ENCODE data around the gene POLR1E.
"Not testable (repeated sequence)": the region's sequence is repeated elsewhere in the genome, so short reads cannot be mapped to it uniquely, and the experiment has no call there.

The POLR1E gene

DNA sequence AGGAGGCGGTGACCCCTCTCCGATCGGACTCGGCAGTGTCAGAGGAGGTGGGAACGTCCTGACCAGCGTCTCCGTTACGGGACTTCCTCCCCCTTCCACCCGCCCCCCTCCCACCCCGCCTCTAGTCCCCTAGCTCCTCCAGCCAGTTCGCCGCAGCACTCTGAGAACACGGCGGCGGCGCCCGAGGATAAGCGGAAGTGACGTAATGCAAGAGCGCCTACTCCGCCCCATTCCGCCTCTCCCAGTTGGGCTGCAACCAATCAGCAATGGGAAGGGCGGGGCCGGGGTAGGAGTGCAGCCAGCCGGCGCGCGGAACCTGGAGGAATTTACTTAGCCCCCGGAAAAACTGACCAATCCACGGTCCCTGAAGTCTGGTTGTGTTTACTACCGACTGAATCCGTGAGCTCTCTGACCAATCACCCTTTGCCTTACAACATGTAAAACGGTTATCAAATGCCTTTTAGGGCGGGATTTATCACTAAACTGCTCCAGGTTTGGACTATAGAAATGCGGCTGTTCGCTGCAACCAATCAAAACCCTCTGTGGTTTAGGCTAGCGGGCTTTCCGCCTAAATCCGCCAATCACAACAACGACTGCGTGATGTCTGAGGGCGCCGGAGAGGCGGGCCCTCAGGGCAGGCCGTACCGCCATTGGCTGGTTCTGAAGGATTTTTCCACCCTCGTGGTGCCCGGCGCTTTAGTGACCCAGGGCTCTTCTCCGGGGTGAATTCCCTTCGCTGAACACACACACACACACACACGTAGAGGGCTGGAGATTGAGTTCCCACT, 20.3 kb upstream of the POLR1E start, which contains the start of gene ZBTB5:
ZBTB5 (minus strand) TSS at position 202 of the 788 bp plus-strand sequence. CDS start 22,899 bp downstream, outside the sequence.
- peak; percentile 99 for DNase-seq

DNA sequence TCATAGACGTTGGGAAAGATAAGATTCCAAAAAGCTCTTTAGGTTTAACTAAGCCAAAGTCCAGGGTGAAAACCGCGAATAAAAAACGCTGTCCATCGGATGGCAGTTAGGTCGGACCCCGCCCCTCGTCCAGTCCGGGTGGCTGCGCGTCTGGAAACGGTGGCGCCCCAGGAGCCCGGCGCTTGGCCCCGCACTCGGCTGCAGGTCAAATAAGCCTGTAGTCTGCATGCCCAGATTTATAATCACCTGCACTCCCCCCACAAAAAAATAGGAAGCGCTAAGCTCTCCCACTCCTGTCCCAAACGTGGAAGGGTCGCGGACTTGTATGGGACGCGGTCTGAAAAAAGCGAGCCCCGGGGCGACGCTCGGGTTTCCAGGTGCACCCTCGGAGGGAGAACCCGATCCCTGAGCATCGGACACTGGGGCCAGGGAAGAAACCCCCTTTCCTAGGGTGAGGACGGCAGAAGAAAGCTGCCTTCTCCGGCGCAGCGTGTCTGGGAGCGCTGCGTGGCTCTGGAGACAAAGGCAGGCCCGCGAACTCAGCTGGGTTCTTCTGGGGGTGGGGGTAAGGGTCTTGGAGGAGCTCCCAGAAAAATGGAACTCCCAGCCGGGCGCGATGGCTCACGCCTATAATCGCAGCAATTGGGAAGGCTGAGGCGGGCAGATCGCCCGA, 19.6 kb upstream of the POLR1E start:
- peak; percentile 36 for DNase-seq

DNA sequence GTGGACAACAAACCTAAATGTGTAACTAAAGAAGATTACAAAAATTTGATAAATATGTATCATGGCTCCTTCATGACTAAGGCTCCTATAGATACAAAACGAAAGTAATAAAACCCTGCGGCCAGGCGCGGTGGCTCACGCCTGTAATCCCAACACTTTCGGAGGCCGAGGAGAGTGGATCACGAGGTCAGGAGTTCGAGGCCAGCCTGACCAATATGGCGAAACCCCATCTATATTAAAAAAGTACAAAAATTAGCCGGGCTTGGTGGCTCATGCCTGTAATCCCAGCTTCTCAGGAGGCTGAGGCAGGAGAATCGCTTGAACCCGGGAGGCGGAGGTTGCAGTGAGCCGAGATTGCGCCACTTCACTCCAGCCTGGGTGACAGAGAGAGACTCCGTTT, 18.2 kb upstream of the POLR1E start:
- not testable (repeated sequence) for DNase-seq

DNA sequence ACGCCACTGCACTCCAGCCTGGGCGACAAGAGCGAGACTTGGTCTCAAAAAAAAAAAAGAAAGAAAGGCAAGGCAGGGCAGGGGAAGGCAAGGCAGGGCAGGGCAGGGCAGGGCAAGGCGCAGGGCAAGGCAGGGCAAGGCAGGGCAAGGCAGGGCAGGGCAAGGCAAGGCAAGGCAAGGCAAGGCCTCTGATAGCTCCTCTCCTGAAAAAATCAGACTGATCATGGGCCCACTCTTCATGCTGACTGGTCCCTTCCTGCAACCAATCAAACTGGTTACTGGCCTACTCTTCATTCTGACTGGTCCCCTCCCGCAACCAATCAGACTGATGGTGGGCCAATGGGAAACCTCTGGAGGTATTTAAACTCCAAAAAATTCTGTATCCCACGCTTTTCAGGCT, 17.1 kb upstream of the POLR1E start:
- no peak for DNase-seq

DNA sequence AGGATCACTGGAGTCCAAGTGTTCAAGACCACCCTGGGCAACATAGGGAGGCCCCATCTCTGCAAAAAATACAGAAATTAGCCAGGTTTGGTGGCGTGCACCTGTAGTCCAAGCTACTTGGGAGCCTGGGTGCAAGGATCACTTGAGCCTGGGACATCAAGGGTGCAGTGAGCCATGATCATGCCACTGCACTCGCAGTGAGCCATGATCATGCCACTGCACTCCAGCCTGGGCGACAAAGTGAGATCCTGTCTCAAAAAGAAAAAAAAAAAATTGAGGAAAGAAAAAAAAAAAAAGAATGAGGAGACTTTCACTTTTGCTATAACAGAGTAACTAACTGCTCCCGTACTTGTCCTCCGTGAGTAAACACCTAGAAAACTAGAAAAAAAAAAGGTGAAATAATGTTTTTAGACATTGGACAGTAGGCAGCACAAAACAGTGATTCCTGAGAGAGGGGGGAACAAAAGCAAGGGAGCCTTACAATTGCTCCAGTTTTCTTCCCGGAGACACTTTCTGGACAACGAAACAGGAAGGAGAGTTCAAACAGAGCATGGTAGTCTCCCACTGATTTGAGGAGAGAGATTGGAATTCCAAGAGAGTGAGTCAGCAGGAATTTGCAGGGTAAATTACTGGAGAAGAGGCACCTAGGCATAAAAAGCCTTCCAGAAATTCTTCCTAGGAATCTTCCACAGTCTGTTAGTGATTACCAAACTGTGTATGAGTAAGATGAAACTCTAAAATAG, 13.6 kb upstream of the POLR1E start:
- no peak for DNase-seq

DNA sequence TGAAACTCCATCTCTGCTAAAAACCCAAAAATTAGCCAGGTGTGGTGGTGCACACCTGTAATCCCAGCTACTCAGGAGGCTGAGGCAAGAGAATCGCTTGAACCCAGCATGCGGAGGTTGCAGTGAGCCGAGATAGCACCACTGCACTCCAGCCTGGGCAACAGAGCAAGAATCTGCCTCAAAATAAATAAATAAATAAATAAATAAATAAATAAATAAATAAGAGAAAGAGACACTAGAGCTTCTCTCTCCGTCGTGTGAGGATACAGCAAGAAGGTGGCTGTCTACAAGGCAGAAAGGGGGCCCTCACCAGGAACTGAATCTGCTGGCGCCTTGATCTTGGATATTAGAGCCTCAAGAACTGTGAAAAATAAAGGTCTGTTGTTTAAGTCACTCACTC, 11.8 kb upstream of the POLR1E start:
- DNase-seq, result not testable (repeated sequence)

DNA sequence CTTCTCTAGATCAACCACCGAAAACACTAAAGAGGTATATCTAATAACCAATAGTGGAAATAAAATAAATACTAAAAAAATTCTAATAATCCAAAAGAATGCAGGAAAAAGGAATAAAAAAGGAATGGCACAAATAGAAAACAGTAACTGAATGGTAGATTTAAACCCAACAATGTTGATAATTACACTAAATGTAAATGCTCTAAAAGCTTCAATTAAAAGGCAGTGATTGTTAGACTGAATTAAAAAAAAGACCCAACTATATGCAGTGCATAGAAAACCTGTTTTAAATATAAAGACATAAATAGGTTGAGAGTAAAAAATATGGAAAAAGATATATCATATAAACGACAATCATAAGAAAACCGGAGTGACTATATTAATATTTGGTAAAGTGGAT, 11.3 kb upstream of the POLR1E start:
- no peak for DNase-seq

DNA sequence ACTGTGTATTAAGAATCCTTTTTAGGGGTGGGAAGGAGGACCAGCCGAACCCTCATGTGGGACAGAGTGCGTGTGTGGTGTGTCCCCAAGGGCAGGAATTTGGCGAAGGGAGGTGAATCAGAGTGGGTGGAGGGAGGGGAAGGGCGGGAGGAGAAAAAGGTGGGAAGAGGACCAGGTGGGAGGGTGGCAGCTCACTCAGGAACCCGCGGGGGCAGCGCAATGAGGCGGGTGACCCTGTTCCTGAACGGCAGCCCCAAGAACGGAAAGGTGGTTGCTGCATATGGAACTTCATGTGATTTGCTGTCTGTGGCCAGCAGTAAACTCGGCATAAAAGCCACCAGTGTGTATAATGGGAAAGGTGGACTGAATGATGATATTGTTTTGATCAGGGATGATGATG, 8.8 kb upstream of the POLR1E start:
- DNase-seq, result no peak

DNA sequence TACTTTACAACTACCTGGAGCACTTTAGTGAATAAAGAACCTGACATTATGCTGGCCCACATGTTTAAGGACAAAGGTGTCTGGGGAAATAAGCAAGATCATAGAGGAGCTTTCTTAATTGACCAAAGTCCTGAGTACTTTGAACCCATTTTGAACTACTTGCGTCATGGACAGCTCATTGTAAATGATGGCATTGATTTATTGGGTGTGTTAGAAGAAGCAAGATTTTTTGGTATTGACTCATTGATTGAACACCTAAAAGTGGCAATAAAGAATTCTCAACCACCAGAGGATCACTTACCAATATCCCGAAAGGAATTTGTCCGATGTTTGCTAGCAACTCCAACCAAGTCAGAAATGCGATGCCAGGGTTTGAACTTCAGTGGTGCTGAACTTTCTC, 8.3 kb upstream of the POLR1E start:
- not testable (repeated sequence) for DNase-seq

DNA sequence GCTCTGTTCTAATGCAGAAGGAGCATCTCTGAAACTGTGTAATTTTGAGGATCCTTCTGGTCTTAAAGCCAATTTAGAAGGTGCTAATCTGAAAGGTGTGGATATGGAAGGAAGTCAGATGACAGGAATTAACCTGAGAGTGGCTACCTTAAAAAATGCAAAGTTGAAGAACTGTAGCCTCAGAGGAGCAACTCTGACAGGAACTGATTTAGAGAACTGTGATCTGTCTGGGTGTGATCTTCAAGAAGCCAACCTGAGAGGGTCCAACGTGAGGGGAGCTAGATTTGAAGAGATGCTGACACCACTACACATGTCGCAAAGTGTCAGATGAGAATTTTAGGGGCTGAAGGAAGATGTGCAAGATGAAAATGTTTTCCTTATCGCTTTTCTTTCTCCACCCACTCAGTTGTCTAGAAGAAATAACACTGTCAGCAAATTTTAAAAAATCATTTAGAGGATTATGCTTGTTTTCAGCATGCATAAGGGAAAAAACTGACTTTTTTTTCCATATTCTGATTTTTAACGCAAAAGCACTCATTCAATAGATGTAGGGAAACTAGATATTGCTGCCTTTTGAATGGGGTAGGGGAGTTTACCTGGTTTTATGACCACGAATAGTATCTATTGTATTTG, 7.6 kb upstream of the POLR1E start:
- not testable (repeated sequence) for DNase-seq

DNA sequence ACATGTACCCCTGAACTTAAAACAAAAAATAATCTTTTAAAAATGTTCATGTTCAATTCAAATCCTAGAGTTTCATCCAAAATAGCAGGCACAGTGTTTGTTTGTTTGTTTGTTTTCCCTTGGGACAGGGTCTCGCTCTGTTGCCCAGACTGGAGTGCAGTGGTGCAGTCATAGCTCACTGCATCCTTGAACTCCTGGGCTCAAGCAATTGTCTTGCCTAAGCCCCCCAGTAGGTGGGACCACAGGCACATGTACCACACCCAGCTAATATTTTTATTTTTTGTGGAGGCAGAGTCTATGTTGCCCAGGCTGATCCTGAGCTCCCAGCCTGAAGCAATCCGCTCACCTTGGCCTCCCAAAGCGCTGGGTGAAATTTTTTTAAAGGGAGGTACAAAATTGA, 5.0 kb upstream of the POLR1E start:
- no peak for DNase-seq

DNA sequence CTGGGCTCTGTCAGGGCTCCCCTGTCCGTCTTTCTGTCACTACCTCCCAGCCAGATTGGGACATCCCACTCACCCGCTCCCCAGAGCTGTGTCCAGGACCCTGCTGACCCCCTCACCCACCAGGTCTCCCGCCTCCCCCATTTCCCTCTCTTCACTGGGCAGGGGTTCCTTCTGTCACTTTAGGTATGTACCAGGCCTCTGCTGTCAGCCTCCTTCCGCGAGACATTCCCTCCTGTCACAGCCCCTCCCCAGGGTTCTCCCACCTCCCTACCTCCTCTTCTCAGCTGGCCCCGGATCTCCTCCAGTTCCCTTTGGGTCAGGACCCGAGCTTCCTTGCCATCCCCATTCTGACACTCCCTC, 488 bp downstream of the POLR1E start:
- no peak for DNase-seq

DNA sequence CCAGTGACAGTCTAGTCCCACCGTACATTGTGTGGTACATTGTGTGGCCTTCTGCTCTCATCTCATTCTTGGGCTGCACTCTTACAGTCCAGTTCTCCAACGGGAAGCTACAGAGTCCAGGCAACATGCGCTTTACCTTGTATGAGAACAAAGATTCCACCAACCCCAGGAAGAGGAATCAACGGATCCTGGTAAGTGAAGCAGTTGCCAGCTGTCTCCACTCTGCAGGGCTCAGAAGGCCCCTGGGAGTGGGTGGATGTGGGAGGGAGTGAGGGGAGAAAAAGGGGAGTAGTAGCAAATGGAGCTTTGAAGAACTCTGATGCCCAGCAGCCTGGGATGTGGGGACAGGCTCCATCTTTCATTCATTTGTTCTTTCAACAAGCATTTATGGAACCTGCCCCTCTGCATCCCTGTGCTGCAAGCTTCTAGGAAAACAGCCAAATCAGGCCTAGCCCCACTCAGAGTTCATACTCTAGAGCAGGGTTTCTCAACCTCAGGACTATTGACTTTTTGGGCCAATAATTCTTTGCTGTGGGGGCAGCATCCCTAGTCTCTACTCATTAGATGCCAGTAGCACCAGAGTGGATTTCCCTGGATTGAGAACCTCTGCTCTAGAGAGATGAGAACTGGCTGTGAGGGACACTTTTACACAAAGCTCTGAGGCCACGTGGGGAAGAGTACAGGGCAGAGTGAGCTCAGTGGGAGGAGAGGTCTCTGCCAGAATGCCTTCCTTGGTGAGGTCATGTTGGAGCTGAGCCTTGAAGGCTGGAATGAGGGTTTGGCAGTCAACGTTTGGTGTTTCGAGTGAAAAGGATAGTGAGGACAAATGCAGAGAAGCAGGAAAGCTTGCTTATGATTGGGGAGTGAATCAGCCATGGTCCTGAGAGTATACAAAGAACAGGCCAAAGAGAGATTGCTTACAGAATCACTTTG, 1.1 kb downstream of the POLR1E start:
- peak; percentile 56 for DNase-seq

DNA sequence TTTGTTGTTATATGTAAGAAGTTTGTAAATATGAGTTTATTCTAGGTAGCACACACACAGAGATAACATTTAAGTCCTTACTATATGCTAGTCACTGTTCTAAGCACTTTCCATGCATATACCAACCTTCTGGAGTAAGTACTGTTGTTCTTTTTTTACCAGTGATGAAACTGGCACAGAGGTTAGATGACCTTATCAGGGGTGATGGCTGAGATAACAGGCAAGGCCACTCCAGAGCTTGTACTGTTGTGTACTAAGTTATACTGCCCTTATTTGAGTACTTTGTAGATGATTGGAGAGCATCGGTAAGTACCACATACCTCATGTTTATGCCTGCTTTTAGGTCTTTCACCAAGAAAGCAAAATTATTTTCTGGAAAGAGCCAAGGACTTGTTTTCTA, 6.2 kb downstream of the POLR1E start:
- DNase-seq, result no peak

DNA sequence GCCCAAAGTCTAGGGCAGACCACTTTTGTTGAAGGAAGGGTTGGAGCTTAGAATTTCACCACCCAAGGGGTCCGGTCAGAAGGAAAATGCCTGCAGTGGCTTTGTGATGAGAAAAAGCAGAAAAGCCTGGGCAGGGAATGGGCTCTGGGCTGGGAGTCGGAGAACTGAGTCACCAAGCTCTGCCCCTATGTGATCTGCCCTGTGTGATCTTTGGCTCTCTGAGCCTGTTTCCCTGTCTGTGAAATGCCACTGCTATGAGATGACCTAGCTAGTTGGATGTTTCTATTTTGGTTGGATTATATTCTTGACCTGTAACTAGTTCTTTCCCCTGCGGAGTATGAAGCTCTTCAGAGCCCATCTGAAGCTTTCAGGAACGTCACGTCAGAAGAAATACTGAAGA, 9.8 kb downstream of the POLR1E start:
- no peak for DNase-seq

DNA sequence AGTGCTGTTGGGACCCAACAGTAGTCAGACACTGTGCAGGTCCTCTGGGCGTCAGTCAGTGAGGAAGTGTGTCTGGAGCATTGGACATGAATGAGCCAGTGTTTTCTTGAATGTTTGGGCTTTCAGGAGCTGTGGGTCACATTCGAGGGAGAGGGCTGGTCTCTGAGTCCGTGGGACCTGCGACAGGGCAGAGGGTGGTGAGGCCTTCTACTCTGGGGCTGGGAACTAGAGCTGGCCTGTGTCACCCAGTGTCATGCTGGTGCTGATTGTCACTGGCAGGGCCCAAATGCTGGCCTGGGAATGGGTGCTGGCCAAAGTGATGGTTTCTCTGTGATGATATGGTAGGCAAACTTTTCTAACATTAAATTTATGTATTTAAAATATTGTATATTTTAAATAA, 10.3 kb downstream of the POLR1E start:
- no peak for DNase-seq

DNA sequence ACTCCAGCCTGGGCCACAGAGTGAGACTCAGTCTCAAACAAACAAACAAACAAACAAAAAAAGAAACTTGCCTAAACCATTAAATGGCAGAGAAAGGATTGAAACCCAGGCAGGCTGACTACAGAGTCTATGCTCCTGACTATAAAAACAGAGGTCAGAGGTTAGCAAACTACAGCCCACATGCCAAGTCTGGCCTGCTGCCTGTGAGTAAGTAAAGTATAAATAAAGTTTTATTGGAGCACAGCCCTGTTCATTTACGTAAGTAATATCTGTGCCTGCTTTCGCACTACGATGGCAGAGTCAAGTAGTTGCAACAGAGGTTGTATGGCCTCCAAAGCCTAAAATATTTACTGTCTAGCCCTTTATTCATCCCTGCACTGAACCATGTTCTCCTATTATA, 11.6 kb downstream of the POLR1E start:
- DNase-seq, result no peak

DNA sequence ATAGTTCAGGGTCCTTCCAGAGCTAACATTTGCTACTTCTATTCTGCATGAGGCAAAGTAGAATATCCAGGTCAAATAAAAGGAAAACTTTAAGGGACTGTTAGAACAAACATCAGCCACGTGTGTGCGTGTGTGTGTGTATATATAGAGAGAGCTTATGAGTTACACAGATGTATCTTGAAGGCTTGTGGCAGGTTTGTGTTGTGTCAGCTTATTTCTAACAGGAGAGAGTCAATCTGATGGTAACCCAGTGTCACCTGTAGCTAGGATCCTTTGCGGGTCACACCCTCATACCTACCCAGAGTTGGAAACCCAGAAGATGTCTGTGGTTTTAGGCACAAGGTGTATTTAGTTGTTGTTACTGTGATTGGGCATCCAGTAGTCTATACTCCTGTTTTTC, 12.7 kb downstream of the POLR1E start:
- no peak for DNase-seq

DNA sequence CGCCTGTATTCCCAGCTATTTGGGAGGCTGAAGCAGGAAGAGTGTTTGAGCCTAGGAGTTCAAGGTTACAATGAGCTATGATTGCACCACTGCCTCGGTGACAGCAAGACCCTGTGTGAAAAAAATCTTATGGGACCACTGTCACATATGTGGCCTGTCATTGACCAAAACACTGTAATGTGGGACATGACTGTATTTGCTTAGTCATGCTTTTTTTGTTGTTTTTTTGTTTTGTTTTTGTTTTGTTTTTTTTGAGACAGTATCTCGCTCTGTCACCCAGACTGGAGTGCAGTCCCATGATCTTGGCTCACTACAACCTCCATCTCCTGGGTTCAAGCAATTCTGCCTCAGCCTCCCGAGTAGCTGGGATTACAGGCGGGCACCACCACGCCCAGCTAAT, 13.5 kb downstream of the POLR1E start:
- DNase-seq, result no peak

DNA sequence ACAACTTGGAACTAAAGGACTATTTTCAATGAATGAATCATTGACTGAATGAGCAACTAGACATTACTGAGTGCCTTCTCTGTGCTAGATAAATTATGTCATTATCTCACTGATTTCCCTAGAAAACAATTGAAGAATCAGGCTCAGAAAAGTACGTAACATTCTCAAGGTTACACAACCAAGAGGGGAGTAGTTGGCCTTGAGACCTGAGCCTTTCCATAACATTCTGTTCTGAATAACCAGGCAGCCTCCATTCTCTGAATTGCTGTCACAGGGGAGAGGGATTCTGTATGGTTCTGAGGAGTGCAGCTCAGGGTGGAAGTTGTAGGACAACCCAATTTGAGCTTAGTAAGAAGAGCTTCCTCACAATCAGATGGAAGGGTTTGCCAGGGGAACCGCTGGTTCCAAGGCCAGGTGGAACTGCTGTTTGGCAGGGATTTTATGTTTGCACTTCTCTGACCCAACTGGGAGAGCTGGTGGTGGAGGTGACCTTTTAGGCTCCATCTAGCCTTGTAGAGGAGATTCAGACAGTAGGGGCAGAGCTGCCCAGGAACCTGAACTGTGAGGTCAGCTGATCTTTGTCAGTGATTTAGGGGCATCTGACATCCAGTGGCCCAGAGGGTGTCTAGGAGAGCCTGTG, 16.3 kb downstream of the POLR1E start:
- DNase-seq, result no peak

DNA sequence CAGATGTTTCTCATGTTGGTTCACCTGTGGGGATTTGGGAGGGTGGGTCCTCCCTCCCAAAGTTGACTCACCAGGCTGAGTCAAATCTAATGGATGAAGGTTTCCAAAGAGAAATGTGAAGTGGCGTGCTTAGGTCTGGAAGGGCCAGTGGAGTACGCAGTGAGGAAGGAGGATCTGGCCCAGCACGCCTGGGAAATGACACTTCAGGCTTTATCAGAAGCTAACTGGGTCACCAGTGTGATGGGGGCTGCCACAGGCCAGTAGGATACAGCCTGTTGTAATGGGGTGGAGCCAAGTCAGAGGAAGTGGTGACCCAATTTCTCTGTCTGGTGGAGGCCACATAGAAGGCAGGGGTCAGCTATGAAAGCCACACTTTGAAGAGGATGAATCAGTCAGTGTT, 18.0 kb downstream of the POLR1E start:
- no peak for DNase-seq

DNA sequence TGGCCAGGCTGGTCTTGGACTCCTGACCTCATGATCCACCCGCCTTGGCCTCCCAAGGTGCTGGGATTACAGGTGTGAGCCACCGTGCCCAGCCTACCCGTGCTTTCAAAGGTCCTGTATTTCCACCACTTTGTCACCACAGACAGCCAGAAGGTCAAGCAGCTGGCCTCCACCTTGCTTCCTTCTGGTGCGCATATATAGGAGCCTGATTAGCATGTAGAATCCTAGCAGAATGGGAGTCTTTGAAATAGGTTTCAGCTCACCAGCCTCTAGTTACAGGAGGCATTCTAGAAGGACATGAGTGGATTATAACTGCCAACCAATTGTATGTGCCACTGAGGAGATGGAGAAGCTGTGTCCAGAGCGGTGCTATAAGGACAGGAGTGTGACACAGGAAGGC, 18.9 kb downstream of the POLR1E start:
- DNase-seq, result no peak

All from NCI-H446 treated with DMSO at 0.1 percent for 48 hours (cell line).